Measurements from ENCODE around the gene SPEN.

DNA sequence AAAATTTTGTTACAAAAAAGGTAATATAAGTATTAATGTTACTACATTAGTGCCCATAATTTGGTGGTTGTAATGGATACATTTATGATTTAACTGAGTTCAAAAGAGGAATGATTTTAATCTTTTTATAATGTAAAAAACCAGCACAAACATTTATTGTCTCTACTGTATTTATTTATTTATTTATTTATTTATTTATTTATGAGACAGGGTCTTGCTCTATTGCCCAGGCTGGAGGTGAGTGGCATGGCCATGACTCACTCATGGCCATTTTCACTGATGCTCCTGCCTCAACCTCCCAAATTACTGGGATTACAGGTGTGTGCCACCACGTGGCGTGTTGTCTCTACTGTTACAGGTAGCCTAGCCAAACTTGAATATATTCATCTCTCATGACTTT is 21.9 kb downstream of the SPEN start:
- TF ChIP-seq, protein P1, sequence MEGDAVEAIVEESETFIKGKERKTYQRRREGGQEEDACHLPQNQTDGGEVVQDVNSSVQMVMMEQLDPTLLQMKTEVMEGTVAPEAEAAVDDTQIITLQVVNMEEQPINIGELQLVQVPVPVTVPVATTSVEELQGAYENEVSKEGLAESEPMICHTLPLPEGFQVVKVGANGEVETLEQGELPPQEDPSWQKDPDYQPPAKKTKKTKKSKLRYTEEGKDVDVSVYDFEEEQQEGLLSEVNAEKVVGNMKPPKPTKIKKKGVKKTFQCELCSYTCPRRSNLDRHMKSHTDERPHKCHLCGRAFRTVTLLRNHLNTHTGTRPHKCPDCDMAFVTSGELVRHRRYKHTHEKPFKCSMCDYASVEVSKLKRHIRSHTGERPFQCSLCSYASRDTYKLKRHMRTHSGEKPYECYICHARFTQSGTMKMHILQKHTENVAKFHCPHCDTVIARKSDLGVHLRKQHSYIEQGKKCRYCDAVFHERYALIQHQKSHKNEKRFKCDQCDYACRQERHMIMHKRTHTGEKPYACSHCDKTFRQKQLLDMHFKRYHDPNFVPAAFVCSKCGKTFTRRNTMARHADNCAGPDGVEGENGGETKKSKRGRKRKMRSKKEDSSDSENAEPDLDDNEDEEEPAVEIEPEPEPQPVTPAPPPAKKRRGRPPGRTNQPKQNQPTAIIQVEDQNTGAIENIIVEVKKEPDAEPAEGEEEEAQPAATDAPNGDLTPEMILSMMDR (conservative IDR thresholded peaks at IDR 0.05), result no peak
- TF ChIP-seq ZFX (IDR thresholded peaks at IDR 0.05), result no peak

Measured in C4-2B (cell line).